Skeletal muscle cell (primary cell): ENCODE results near the gene RAB17.

ENCODE experiments used
- DNase-seq: peaks from one replicate; pipeline ENCODE4 v3.0.0-alpha.2; 2010; ENCODE audit warnings: low read depth
- H3K4me3 ChIP-seq: 2 replicates; pipeline ENCODE4 v1.5.1; 2011; ENCODE audit warnings: low read depth, mild to moderate bottlenecking, control low read depth, low read length, moderate library complexity

Gene RAB17

GRCh38 chr2:237527233-237527632, 63.3 kb downstream of the RAB17 start:
- H3K4me3 ChIP-seq = no peak overlapping the region
- no peak for DNase-seq

- DNase-seq = no peak
- H3K4me3 ChIP-seq = no peak overlapping the region
These were observed 64.9 kb downstream of the RAB17 start for GRCh38 chr2:237525559-237526157.

GRCh38 chr2:237524631-237525030, 65.9 kb downstream of the RAB17 start:
- no peak overlapping the region for H3K4me3 ChIP-seq
- no peak for DNase-seq
